H1 (cell line): Measurements from ENCODE around the gene DISP3. TPM values are rescaled to one million over a fixed set of nuclear protein-coding genes. Genes with fewer than 3 reads are reported as not detected.

Experiments used
- CTCF ChIA-PET: fragments of 300-600 bp; sonication (Branson Sonifier 250); formaldehyde crosslinking; loops from one replicate; lab custom pipeline; 2021; ENCODE audit not compliant: partially characterized antibody; lab: Charles Lee
- POLR2A ChIA-PET: fragments of 300-600 bp; sonication (Branson Sonifier 250); formaldehyde crosslinking; loops from one replicate; lab custom pipeline; 2021; ENCODE audit warnings: inconsistent platforms; ENCODE audit not compliant: partially characterized antibody; lab: Charles Lee
- DNase-seq, 2 experiments: peaks; one replicate each; pipeline versions ENCODE4 v3.0.0 to v3.0.0-alpha.2; 2010 to 2022; ENCODE audit warnings: low spot score in 2 of 2, low read depth in 1 of 2, mixed read lengths in 1 of 2
- FAIRE-seq: peaks from 2 replicates; lab custom pipeline; 2011; peaks lifted over from hg19 to GRCh38; lab: Jason Lieb, UNC
- H2AFZ ChIP-seq: 2 replicates; pipeline ENCODE4 v1.8.1; 2012; ENCODE audit warnings: low read length, inconsistent platforms
- H2AK5ac ChIP-seq: 2 replicates; pipeline ENCODE4 v1.6.1; 2013; ENCODE audit warnings: low read depth, low read length
- H2BK120ac ChIP-seq: replicated peaks from 2 replicates; pipeline ENCODE3; 2013; ENCODE audit warnings: low read depth, low read length, inconsistent platforms
- H2BK12ac ChIP-seq: 2 replicates; pipeline ENCODE4 v1.6.1; 2013; ENCODE audit warnings: low read depth, low read length
- H2BK15ac ChIP-seq: 2 replicates; pipeline ENCODE4 v1.6.1; 2013; ENCODE audit warnings: low read length
- H2BK20ac ChIP-seq: 2 replicates; pipeline ENCODE4 v1.6.1; 2013; ENCODE audit warnings: low read length
- H2BK5ac ChIP-seq: 2 replicates; pipeline ENCODE4 v1.6.1; 2013; ENCODE audit warnings: low read depth, low read length
- H3K14ac ChIP-seq: 2 replicates; pipeline ENCODE4 v1.6.1; 2013; ENCODE audit warnings: inconsistent platforms; ENCODE audit not compliant: insufficient read length
- H3K18ac ChIP-seq: 2 replicates; pipeline ENCODE4 v1.6.1; 2013; ENCODE audit warnings: low read length; ENCODE audit errors: extremely low read depth
- H3K23ac ChIP-seq: 2 replicates; pipeline ENCODE4 v1.6.1; 2013; ENCODE audit warnings: inconsistent platforms; ENCODE audit not compliant: insufficient read length
- H3K23me2 ChIP-seq: 2 replicates; pipeline ENCODE4 v1.6.1; 2013; ENCODE audit warnings: low read depth, low read length
- H3K27ac ChIP-seq: 2 replicates; pipeline ENCODE4 v1.6.1; 2011; ENCODE audit warnings: low read depth, low read length, inconsistent platforms
- H3K27me3 ChIP-seq, 4 experiments: replicated peaks in 1 of 4; 1 replicate in 1 of 4; 2 replicates in 3 of 4; pipeline versions ENCODE4 v1.6.1 to v1.8.1; 2011 to 2013; ENCODE audit warnings: low read length in 3 of 4, mild to moderate bottlenecking in 3 of 4, inconsistent platforms in 2 of 4, mixed read lengths in 2 of 4, moderate library complexity in 1 of 4; ENCODE audit not compliant: control insufficient read depth in 3 of 4, insufficient read depth in 3 of 4; ENCODE audit errors: extremely low read depth in 1 of 4
- H3K36me3 ChIP-seq, 4 experiments: 2 replicates each; pipeline versions ENCODE4 v1.6.1 to v1.8.1; 2011 to 2013; ENCODE audit warnings: mild to moderate bottlenecking in 4 of 4, low read length in 3 of 4, moderate library complexity in 2 of 4, control low read depth in 1 of 4, inconsistent platforms in 1 of 4; ENCODE audit not compliant: insufficient read depth in 4 of 4, control insufficient read depth in 2 of 4
- H3K4ac ChIP-seq: replicated peaks from 2 replicates; pipeline ENCODE3; 2013; ENCODE audit warnings: low read length, low read depth, mixed read lengths, inconsistent platforms; ENCODE audit not compliant: insufficient read length
- H3K4me1 ChIP-seq, 4 experiments: replicated peaks in 1 of 4; 1 replicate in 1 of 4; 2 replicates in 3 of 4; pipeline versions ENCODE4 v1.6.1 to v1.8.1; 2011 to 2013; ENCODE audit warnings: low read length in 3 of 4, inconsistent platforms in 2 of 4, mixed read lengths in 1 of 4; ENCODE audit not compliant: insufficient read depth in 4 of 4, control insufficient read depth in 3 of 4
- H3K4me2 ChIP-seq, 2 experiments: 2 replicates each; pipeline versions ENCODE4 v1.6.1 to v1.8.1; 2011 to 2013; ENCODE audit warnings: low read depth in 2 of 2, low read length in 2 of 2, control low read depth in 1 of 2, inconsistent platforms in 1 of 2, mild to moderate bottlenecking in 1 of 2; ENCODE audit not compliant: insufficient read depth in 1 of 2
- H3K4me3 ChIP-seq, 4 experiments: fragments of 200-600, 300-600 bp in 1 of 4; sonication (generic), shearing (Covaris generic), sonication (Bioruptor Twin) in 1 of 4; 2 replicates each; pipeline versions ENCODE4 v1.5.1 to v1.8.1; 2011 to 2016; ENCODE audit warnings: low read length in 4 of 4, low read depth in 3 of 4, control low read depth in 2 of 4, inconsistent platforms in 2 of 4, mild to moderate bottlenecking in 2 of 4, mixed read lengths in 1 of 4, moderate library complexity in 1 of 4; ENCODE audit not compliant: insufficient read depth in 2 of 4; ENCODE audit errors: extremely low read depth in 1 of 4
- H3K56ac ChIP-seq: replicated peaks from 2 replicates; pipeline ENCODE3; 2013; ENCODE audit warnings: low read depth, mild to moderate bottlenecking, mixed read lengths, low read length, inconsistent platforms; ENCODE audit not compliant: insufficient read length
- H3K79me1 ChIP-seq: 2 replicates; pipeline ENCODE4 v1.6.1; 2013; ENCODE audit warnings: low read depth, low read length, control low read depth
- H3K79me2 ChIP-seq, 2 experiments: 2 replicates each; pipeline versions ENCODE4 v1.6.1 to v1.8.1; 2012 to 2013; ENCODE audit warnings: low read length in 2 of 2, mild to moderate bottlenecking in 2 of 2, inconsistent platforms in 1 of 2; ENCODE audit not compliant: insufficient read depth in 2 of 2, control insufficient read depth in 1 of 2
- H3K9ac ChIP-seq, 4 experiments: replicated peaks in 1 of 4; 1 replicate in 1 of 4; 2 replicates in 3 of 4; pipeline versions ENCODE4 v1.6.1 to v1.8.1; 2011 to 2013; ENCODE audit warnings: low read depth in 3 of 4, low read length in 3 of 4, control low read depth in 2 of 4, mild to moderate bottlenecking in 2 of 4, moderate library complexity in 2 of 4, inconsistent platforms in 1 of 4; ENCODE audit errors: extremely low read depth in 1 of 4
- H3K9me3 ChIP-seq, 2 experiments: 2 replicates each; pipeline versions ENCODE4 v1.6.1 to v1.8.1; 2012 to 2013; ENCODE audit warnings: mild to moderate bottlenecking in 2 of 2, moderate library complexity in 2 of 2, control low read depth in 1 of 2, inconsistent platforms in 1 of 2, low read depth in 1 of 2, low read length in 1 of 2, mixed read lengths in 1 of 2; ENCODE audit not compliant: insufficient read depth in 2 of 2
- H4K20me1 ChIP-seq, 2 experiments: replicated peaks in 1 of 2; 2 replicates each; pipeline versions ENCODE3 to v1.8.1; 2011 to 2013; ENCODE audit warnings: inconsistent platforms in 2 of 2, low read length in 2 of 2, mild to moderate bottlenecking in 1 of 2; ENCODE audit not compliant: insufficient read depth in 2 of 2, control insufficient read depth in 1 of 2
- H4K5ac ChIP-seq: 2 replicates; pipeline ENCODE4 v1.6.1; 2013; ENCODE audit warnings: low read length, low read depth, mixed read lengths, inconsistent platforms; ENCODE audit not compliant: insufficient read length
- H4K8ac ChIP-seq: 2 replicates; pipeline ENCODE4 v1.8.0; 2013; ENCODE audit warnings: mild to moderate bottlenecking, moderate library complexity, low read length, inconsistent platforms; ENCODE audit not compliant: insufficient read depth; ENCODE audit errors: extremely low read depth
- H4K91ac ChIP-seq: replicated peaks from 2 replicates; pipeline ENCODE3; 2013; ENCODE audit warnings: low read length, mixed read lengths, inconsistent platforms; ENCODE audit not compliant: insufficient read length
- ATF3 ChIP-seq: IDR thresholded peaks from 2 replicates; pipeline ENCODE4 v1.6.1; 2011; ENCODE audit warnings: low read depth, mild to moderate bottlenecking, low read length; ENCODE audit not compliant: insufficient read depth
- BACH1 ChIP-seq: IDR thresholded peaks from 2 replicates; pipeline ENCODE4 v1.6.1; 2012; ENCODE audit warnings: low read length, improper control_type of control experiment
- CTBP2 ChIP-seq: IDR thresholded peaks from 2 replicates; pipeline ENCODE4 v1.7.0; 2011; ENCODE audit warnings: borderline replicate concordance, mild to moderate bottlenecking, moderate library complexity, mixed read lengths, low read length; ENCODE audit not compliant: insufficient read depth, insufficient read length
- HDAC2 ChIP-seq, 2 experiments: fragments of 300-600 bp in 1 of 2; sonication (generic) in 1 of 2; IDR thresholded peaks; 2 replicates each; pipeline ENCODE4 v1.6.1; 2011 to 2012; ENCODE audit warnings: low read depth in 2 of 2, low read length in 2 of 2, mild to moderate bottlenecking in 2 of 2, moderate library complexity in 2 of 2, borderline replicate concordance in 1 of 2, inconsistent platforms in 1 of 2
- KDM4A ChIP-seq: IDR thresholded peaks from one replicate; pipeline ENCODE4 v1.7.1; 2012; ENCODE audit warnings: low read depth, mild to moderate bottlenecking, moderate library complexity, low read length, inconsistent platforms; ENCODE audit not compliant: severe bottlenecking
- KDM5A ChIP-seq: fragments of 200-600 bp; IDR thresholded peaks from 2 replicates; pipeline ENCODE4 v1.7.1; 2012; ENCODE audit warnings: mild to moderate bottlenecking, low read length, inconsistent platforms, mixed read lengths
- PHF8 ChIP-seq: fragments of 200-600 bp; sonication (generic); conservative IDR thresholded peaks from 2 replicates; pipeline ENCODE4 v1.7.1; 2012; ENCODE audit warnings: low read depth, mild to moderate bottlenecking, inconsistent platforms, low read length, moderate library complexity
- RAD21 ChIP-seq, 2 experiments: IDR thresholded peaks in 1 of 2; conservative IDR thresholded peaks in 1 of 2; 2 replicates each; pipeline ENCODE4 v1.6.1; 2011; ENCODE audit warnings: low read depth in 2 of 2, low read length in 2 of 2, improper control_type of control experiment in 1 of 2, inconsistent platforms in 1 of 2, mild to moderate bottlenecking in 1 of 2, moderate library complexity in 1 of 2
- RNF2 ChIP-seq: fragments of 200-900, 300-1000 bp; sonication (generic); IDR thresholded peaks from 2 replicates; pipeline ENCODE4 v1.7.1; 2016; ENCODE audit warnings: borderline replicate concordance, low read depth, mild to moderate bottlenecking, antibody characterized with exemption, low read length; ENCODE audit not compliant: poor library complexity, severe bottlenecking; ENCODE audit errors: missing control alignments
- SAP30 ChIP-seq: fragments of 300-600 bp; sonication (generic); IDR thresholded peaks from 2 replicates; pipeline ENCODE4 v1.7.1; 2012; ENCODE audit warnings: low read length, moderate library complexity, mild to moderate bottlenecking, inconsistent platforms; ENCODE audit not compliant: insufficient read depth, insufficient replicate concordance
- SIX5 ChIP-seq: IDR thresholded peaks from 2 replicates; pipeline ENCODE4 v1.6.1; 2011; ENCODE audit warnings: mild to moderate bottlenecking, low read depth, low read length
- SP1 ChIP-seq: IDR thresholded peaks from 2 replicates; pipeline ENCODE4 v1.6.1; 2011; ENCODE audit warnings: low read depth, low read length
- WGBS, 2 experiments: shearing (Covaris generic) in 1 of 2; methylation state at CpG; one replicate each; pipeline versions ENCODE4 v1.1.6 to v1.1.7; 2013 to 2015; ENCODE audit warnings: low lambda C conversion rate in 2 of 2, mixed read lengths in 2 of 2, inconsistent platforms in 1 of 2, low coverage in 1 of 2, missing lambda C conversion rate in 1 of 2; ENCODE audit not compliant: insufficient replicate concordance in 2 of 2, insufficient coverage in 1 of 2, insufficient read length in 1 of 2; ENCODE audit errors: extremely low coverage in 1 of 2, missing lambda C conversion rate in 1 of 2; 5-methylcytosine and 5-hydroxymethylcytosine counted together
- polyA plus RNA-seq, 7 experiments: library from polyadenylated mRNA; depleted of rRNA in 3 of 7; stranded (reverse) in 5 of 7; unstranded in 2 of 7; fragments of >200 nt in 5 of 7; fragments of 200-250 nt in 2 of 7; gene quantifications; 1 replicate in 5 of 7; 2 replicates in 1 of 7; 4 replicates in 1 of 7; pipeline versions ENCODE4 v1.2.1 to v1.2.3, GENCODE V29; 2011 to 2013; ENCODE audit warnings: missing spikeins in 2 of 7, mixed read lengths in 2 of 7
- total RNA-seq: library from RNA; stranded (reverse); fragmentation: NEBNext Ultra II Directional; extraction: Animal tissue kit (Norgen Biotek cat#: 25700); gene quantifications from 2 replicates; pipeline ENCODE4 v1.2.1, GENCODE V29; 2021

DISP3 gene
- total and polyA plus RNA-seq, 2 of the 8 experiments (the other 6 are each of a cell fraction or from before 2014, with no cell fraction given): 3.4 to 4.6 TPM

GRCh38 chr1:11434501-11434900, 44.5 kb upstream of the DISP3 start:
- H4K20me1 ChIP-seq: no peaks in the 10 kb centered on the region
- H2BK120ac ChIP-seq: no peak overlapping the region
- no peak overlapping the region for H3K27ac ChIP-seq
- H3K23me2 ChIP-seq: no peaks in the 10 kb centered on the region
- H3K36me3 ChIP-seq: no peaks in the 10 kb centered on the region
- no peaks in the 10 kb centered on the region for H3K27me3 ChIP-seq
- H3K79me2 ChIP-seq: no peaks in the 10 kb centered on the region
- POLR2A ChIA-PET: interaction anchor here (0.8 kb wide), 1 partner anchor 10 kb away, joined by 3 read pairs; no protein-coding TSS in a partner anchor
- no peak overlapping the region for H3K4me3 ChIP-seq
- H3K4me1 ChIP-seq: no peaks in the 10 kb centered on the region
- no peak overlapping the region for H4K91ac ChIP-seq
- 84% methylated on average over 5 of the region's 5 CpGs; no CpG with 5 or more reads in 1 of the 2 experiments for WGBS, 2 experiments
- H3K79me1 ChIP-seq: no peaks in the 10 kb centered on the region
- no peak overlapping the region for H3K4me2 ChIP-seq
- no peak overlapping the region for H2BK20ac ChIP-seq
- CTCF ChIA-PET: interaction anchor here (0.7 to 1.7 kb wide), 6 partner anchors 9 to 207 kb away, joined by 3 to 4 read pairs (median 3); no protein-coding TSS in a partner anchor
- DNase-seq: no peak
- H4K5ac ChIP-seq: no peak overlapping the region
- H2AFZ ChIP-seq: no peak overlapping the region
- H3K23ac ChIP-seq: no peak overlapping the region
- H3K9ac ChIP-seq: no peak overlapping the region
- no peak overlapping the region for H2BK15ac ChIP-seq
- no peak overlapping the region for H3K14ac ChIP-seq
- no peak overlapping the region for H2AK5ac ChIP-seq
- no peak overlapping the region for H4K8ac ChIP-seq
- no peak overlapping the region for H2BK5ac ChIP-seq
- H3K56ac ChIP-seq: no peak overlapping the region
- no peak overlapping the region for H3K4ac ChIP-seq
- no peak overlapping the region for H2BK12ac ChIP-seq
- H3K9me3 ChIP-seq: no peaks in the 10 kb centered on the region
- no peak overlapping the region for H3K18ac ChIP-seq
- no peak for FAIRE-seq
- TF ChIP-seq ATF3 (no peak), SP1 (no peak), SAP30 (no peak), PHF8 (no peak), KDM4A (no peak), BACH1 (no peak), HDAC2 (IDR thresholded peaks at IDR 0.05; ENCODE audit: borderline replicate concordance in 1 of 2, low read depth in 2 of 2, low read length in 2 of 2) (no peak), KDM5A (no peak), CTBP2 (no peak), SIX5 (no peak), RNF2 (no peak), RAD21 (IDR thresholded peaks at IDR 0.05 in 1 of 2, conservative IDR thresholded peaks at IDR 0.05 in 1 of 2; ENCODE audit: low read depth in 2 of 2, low read length in 2 of 2) (no peak)
